ENCODE results near the gene TDRD12.

DNA sequence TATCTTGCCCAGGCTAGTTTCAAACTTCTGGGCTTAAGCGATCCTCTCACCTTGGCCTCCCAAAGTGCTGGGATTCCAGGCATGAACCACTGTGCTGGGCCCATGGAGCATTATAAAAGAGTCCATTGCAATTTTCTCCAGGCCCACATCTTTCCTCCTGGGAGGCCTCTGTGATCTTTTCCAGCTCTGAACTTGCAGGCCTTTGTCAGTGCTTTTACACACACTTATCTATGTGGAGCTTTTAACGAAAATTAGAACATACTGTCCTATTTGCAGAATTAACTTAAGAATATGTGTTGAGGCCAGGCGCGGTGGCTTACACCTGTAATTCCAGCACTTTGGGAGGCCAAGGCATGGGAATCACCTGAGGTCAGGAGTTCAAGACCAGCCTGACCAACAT lies 23.9 kb downstream of the TDRD12 start:
- TF ChIP-seq, protein P1, sequence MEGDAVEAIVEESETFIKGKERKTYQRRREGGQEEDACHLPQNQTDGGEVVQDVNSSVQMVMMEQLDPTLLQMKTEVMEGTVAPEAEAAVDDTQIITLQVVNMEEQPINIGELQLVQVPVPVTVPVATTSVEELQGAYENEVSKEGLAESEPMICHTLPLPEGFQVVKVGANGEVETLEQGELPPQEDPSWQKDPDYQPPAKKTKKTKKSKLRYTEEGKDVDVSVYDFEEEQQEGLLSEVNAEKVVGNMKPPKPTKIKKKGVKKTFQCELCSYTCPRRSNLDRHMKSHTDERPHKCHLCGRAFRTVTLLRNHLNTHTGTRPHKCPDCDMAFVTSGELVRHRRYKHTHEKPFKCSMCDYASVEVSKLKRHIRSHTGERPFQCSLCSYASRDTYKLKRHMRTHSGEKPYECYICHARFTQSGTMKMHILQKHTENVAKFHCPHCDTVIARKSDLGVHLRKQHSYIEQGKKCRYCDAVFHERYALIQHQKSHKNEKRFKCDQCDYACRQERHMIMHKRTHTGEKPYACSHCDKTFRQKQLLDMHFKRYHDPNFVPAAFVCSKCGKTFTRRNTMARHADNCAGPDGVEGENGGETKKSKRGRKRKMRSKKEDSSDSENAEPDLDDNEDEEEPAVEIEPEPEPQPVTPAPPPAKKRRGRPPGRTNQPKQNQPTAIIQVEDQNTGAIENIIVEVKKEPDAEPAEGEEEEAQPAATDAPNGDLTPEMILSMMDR (IDR thresholded peaks at IDR 0.05; ENCODE audit: low read depth, low read length) = no peak
- no peak for TF ChIP-seq MYC (IDR thresholded peaks at IDR 0.05; ENCODE audit: low read depth, low read length)
- TF ChIP-seq POLR2A (IDR thresholded peaks at IDR 0.05; ENCODE audit: extremely low read depth, insufficient read length) = no peak

All from NB4 (cell line).